GM19372 (cell line): ENCODE results near the gene STK11IP.

Experiments used
- ATAC-seq: cut with Tn5 transposase; IDR thresholded peaks from one replicate; pipeline ENCODE4 v1.9.1; 2021; ENCODE audit warnings: mild to moderate bottlenecking, low read depth, moderate library complexity; ENCODE audit not compliant: unreplicated experiment

STK11IP gene

DNA sequence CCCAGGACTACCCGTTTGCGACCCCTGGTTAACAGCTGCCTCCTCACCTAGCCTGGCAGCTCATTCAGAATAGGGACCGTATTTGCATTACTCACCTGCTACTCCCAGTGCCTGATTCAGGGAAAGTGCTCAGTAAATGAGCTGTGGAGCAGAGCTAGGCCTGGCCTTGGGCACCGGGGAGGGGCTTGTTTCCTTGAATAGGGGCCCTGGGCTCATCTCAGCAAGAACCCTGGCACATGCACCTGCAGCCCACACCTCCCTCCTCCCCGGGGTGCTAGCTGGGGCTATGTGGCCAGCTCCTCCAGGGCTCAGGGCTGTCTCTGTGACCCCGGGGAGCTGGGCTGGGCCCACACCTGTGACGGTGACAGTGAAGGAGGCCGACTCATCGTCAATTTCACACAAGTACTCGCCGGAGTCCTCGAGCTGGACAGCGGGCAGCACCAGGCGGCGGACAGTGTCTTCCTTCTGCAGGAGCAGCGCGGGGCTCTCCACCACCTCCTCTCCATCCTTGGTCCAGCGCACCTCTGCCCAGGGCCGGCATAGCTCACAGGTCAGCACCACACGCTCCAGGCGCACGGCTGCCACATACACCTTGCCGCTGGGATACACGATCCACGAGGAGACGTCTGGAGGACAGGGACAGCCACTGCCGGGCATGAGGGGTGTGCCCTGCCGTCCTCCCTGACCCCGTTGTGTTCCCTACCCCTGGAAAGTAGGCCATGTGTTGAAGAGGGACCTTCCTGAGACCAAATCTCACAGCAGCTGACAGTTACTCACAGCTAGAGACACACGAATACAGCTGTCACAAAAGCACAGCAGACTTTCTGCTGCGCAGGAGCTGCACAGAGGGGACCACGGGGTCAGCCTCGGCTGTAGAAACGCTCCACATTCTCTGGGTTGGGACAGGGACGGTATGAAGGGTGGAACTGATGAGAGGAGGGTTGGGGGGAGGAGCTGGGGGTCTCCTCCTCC lies 35.3 kb upstream of the STK11IP start:
- no peak for ATAC-seq

DNA sequence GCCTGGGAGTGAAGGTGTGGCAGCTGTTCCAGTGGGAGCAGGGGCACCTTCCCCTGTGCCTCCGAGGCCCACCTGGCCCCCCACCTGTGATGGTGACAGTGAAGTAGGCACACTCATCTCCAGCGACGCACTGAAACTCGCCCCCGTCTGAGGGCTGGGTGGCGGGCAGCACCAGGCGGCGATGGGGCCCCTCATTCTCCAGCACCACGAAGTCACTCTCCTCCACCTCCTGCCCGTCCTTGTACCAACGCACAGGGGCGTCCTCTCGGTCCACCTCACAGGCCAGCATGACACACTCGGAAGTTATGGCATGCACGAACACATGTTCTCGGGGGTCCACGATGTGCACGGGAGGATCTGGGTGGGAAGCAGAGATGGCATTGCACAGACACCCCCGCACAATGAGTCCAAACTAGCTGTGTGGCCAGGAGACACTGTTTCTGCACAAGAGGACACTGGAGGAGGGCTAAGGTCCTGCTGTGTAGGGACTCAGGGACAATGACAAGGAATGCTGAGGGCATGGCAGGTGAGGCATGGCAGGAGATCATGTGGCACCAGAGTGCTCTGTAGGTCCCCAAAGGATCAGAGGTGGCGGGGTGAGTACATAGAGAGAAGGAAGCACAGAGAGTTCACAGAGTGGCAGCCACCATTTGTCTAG lies 34.3 kb upstream of the STK11IP start:
- ATAC-seq, result no peak

DNA sequence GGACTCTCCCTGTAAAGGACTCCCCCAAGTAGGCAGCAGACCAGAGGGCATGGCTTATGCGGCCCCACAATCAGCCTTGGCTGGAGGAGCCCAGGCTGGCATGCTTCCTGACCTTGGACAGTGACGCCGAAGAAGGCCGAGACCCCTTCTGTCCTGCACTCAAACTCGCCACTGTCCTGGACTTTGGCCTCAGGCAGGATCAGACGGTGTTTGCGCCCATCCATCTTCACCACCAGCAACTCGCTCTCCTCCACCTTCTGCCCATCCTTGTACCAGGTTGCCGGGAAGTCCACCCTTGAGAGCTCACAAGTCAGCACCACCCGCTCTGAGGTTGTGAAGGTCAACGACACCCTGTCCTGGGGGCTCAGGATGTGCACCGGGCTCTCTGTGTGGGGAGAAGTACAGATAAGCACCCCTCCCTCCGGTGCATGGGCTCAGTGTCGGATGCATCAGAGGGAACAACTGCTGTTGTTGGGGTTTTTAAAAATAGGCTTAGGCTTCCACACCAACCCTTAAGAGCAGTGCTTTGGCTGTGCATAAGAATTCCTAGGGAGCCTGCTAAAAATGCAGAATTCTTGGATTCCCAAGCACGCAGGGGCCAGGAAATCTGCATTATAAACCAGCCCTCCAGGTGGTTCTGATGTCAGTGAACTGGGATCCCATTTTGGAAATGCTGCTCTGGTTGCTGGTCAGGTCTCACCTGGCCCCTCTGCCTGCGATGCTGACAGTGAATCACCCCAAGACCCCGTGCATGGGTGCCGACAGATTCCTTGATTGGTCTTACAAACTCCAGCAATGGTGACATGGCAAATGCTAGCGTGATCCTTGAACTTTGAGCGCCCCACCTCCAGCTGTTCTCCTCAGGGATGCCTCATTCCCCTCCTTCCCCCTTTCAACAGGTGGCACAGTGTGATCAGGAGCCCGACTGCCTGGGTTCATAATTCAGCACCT lies 32.3 kb upstream of the STK11IP start:
- no peak for ATAC-seq

DNA sequence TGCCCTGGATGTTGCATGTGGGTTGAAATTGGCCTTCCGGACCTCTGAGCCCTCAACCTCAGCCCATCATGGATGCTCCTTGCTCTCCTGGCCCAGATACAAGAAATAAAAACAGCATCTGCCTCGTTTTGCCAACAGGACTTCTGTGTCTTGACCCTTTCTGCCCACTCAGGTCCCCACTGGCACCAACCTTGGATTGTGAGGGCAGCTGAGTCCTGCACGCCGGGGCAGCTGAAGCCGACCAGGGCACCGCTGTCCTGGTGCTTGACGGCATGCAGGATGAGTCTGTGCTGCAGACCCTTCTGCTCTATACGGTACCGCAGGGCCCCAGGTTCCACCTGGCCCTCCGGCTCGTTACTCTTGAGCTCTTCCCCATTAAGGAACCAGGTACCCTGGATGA lies 31.0 kb upstream of the STK11IP start:
- no peak for ATAC-seq

DNA sequence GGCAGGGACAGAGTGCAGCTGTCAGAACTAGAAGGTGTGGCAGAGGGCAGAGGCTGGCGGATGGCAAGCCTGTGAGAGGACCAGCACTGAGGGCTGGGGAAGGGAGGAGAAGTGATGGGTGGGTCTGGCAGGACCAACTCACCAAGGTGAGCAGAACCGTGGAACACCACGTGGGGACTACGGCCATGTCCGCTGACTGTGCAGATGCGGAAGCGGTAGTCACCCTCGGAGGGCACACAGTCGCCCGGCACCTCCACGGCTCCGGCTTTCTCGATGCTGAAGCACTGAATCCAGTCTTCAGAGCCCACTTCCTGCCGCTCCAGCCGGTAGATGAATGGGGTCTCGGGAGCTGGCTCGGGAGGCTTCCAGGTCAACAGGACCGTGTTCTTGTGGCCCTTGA lies 30.5 kb upstream of the STK11IP start:
- no peak for ATAC-seq

DNA sequence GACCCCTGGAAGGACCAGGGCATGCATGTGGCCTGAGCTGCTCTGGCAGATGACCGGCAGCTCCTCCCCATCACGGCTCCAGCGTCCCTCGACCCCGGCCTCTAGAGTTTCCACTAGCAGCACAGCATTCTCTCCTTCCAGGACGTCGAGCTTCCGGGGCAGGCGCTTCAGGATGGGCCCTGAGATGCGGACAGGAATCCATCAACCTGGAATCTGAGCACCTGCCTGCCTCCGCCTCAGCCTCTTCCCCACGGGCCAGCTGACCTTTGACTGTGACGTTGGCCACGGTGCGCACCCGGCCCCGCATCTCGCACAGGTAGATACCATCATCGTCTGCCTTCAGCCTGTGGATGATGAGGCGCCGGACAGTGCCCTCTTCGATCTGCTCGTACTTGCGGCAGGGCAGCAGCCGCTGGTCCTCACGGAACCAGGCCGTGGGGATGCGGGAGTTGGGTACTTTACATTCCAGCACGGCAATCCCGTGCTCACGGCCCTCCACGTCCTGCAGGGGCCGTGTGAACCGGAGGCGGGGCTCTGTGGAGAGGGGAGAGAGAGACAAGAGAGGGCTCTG lies 29.8 kb upstream of the STK11IP start:
- ATAC-seq, result no peak

DNA sequence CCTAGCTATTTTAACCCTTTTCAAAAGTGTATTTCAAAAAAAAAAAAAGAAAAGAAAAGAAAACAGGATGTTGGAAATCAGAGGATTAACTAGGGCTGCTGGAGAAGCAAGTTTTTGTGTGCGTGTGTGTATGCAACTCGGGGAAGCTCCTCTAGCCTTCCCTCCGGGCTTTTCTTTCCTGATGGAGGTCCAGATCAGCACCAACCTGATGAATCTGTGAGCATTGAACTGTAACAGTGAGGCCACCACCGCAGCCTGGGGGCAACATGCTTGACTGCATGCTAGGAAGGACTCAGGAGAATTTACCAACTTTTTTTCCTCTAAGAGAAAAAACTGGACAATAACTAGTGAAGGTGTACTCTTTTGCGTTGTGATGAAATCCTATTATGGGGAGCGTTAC lies 28.6 kb upstream of the STK11IP start:
- ATAC-seq, result no peak

DNA sequence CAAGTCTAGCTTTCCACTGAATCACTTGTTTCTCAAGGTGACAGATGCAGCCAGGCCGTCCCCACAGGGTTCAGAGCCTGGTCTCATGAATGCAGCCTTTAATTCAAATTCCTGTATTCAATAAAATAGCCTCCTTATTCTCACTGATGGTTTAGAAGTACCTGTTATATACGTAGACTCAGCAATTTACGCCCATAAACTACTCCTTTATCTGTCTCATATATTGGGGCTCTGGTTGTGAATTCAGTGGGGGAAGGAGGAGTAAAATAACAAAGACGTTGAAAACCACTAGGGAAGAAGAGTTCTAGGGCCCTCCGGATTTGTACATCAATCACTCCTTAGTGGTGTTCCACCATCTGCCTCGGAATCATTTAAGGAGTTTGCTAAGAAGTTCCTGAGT lies 28.0 kb upstream of the STK11IP start:
- no peak for ATAC-seq

DNA sequence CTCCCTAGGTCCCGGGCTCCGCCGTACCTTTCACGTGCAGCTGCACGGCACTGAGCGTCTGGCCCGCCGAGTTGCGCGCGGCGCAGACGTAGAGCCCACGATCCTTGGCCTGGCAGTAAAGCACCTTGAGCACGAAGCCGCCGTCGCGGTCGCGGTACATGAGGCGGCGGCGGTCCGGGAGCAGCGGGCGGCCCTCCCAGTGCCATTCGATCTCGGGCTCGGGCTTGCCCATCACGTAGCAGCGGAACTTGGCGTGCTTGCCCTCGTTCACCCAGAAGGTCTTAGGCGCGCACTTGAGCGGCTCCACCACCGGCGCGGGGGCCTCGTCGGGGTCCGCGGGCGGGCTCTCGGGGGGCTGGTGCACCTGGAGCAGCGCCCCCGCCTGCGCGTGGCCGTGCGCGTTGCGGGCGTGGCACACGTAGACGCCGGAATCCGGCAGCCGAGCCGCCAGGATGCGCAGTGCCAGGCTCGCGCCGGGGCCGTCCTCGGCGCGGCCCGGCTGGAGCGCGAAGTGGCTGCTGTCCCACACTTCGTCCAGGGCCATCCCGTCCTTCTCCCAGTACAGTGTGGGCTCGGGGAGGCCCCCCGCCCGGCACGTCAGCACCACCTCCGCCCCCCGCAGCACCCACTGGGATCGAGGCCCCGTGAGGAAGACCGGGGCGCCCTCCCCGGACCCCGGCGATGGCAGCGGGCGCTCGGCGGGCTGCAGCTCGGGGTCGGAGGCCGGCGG lies 27.3 kb upstream of the STK11IP start:
- ATAC-seq, result no peak

DNA sequence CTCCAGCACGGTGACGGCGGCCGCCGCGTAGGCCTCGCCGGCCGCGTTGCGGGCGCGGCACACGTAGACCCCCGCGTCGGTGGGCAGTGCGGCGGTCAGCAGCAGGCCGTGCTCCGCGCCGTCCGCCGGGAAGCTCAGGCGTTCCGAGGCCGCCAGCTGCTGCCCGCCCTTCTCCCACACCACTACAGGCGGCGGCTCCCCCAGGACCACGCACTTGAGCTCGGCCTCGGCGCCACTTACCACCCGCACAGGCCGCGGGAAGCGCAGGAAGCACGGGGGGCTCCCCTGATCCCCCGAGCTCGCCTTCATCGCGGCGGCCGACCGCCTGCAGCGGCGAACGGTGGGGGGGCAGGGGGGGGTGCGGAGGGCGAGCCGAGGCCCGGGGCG lies 26.7 kb upstream of the STK11IP start:
- ATAC-seq, result no peak

DNA sequence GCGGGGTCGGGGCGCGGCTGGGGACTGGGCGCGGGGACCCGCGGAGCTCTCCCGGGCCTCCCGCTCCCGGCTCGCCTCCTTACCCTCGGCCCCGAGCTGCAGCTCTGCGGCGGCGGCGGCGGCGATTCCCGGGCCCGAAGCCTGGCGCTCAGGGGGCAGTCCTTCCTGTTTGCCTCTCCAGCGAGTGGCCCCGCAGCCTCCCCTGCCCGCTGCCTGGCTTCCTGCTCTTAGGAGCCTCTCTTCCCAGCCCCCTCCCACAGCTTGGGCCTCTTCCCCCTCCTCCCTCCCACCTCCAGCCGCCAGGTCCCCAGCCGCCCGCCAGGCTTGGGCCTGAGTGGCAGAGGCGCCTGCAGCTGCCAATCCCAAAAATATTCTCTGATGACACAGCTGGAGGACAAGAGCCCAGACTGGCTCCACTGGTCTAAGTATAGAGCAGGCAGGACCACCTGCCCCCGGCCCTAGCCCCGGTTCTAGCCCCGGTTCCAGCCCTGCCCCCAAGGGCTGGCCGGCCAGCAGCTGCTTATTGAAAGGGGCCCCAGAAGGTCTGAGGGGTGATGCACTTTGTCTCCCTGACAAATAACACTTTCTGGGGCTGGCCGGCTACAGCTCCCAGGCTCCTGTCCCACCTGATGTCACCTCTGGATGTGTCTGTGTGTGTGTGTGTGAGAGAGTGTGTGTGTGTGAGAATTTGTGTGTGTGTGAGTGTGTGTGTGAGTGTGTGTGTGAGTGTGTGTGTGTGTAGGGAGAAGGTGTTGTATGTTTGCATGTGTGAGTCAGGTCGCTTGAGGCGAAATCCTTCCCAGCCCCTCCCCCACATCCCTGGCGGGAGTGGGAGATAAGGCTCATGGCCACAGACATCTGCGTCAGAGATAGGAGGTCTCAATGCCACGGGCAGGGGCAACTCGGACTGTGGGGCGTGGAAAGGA lies 26.1 kb upstream of the STK11IP start, which contains the start of gene OBSL1:
Gene OBSL1 (minus strand): TSS at position 229 of the 926 bp plus-strand sequence. CDS start 307 bp downstream, outside the sequence.
- ATAC-seq, result no peak

DNA sequence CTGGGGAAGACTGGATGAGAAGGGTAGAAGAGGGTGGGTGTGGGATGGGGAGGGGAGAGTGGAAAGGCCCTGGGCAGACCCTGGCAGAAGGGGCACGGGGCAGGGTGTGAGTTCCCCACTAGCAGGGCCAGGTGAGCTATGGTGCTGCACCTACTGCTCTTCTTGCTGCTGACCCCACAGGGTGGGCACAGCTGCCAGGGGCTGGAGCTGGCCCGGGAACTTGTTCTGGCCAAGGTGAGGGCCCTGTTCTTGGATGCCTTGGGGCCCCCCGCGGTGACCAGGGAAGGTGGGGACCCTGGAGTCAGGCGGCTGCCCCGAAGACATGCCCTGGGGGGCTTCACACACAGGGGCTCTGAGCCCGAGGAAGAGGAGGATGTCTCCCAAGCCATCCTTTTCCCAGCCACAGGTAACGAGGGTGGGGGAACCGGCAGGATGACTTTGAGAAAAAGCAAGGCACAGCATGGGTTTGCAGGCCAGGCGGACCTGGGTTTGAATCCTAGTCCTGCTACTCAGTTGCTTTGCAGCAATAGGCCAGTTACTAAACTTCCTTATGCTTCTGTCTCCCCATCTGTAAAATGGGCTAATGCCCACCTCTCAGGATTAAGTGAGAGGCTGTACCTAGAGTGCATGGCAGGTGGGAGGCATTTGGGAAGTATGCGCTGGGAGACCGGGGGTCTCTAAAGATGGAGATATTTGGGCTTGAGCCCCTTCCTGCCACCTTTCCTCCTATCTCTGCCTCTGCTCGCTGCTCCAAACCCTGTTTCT lies 25.2 kb upstream of the STK11IP start, which contains the start of gene INHA:
Gene INHA (plus strand): TSS at position 74 of the 765 bp plus-strand sequence. CDS start 65 bp downstream, at position 139.
- no peak for ATAC-seq

DNA sequence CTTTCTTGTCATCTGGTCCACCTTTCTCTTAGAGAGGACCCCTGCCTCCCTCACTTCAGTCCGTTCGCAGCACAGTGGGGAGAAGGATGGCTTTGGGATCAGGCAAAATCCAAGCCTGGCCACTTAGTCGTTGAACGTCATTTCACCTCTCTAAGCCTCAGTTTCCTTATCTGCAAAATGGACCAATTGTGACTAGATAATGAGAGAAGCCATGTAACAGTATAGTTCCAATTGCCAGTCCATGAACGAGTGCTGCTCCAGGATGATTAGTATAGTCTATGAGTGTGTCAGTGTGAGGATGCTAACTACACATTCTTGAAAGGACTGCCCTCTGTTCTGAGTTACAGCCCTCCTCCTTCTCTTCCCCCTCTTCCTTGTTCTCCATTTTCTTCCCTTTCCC lies 24.5 kb upstream of the STK11IP start:
- ATAC-seq, result no peak

DNA sequence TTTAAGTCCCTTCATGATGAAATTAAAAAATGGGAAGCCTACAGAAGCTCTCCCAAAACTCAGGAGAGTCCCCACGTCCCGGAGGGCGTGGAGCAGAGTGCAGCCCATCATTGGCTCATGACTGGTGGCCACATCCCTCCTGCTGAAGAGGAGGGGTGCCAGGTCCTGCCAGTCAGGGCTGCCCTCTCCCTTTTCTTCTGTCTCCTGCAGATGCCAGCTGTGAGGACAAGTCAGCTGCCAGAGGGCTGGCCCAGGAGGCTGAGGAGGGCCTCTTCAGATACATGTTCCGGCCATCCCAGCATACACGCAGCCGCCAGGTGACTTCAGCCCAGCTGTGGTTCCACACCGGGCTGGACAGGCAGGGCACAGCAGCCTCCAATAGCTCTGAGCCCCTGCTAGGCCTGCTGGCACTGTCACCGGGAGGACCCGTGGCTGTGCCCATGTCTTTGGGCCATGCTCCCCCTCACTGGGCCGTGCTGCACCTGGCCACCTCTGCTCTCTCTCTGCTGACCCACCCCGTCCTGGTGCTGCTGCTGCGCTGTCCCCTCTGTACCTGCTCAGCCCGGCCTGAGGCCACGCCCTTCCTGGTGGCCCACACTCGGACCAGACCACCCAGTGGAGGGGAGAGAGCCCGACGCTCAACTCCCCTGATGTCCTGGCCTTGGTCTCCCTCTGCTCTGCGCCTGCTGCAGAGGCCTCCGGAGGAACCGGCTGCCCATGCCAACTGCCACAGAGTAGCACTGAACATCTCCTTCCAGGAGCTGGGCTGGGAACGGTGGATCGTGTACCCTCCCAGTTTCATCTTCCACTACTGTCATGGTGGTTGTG lies 23.0 kb upstream of the STK11IP start:
- ATAC-seq, result no peak

DNA sequence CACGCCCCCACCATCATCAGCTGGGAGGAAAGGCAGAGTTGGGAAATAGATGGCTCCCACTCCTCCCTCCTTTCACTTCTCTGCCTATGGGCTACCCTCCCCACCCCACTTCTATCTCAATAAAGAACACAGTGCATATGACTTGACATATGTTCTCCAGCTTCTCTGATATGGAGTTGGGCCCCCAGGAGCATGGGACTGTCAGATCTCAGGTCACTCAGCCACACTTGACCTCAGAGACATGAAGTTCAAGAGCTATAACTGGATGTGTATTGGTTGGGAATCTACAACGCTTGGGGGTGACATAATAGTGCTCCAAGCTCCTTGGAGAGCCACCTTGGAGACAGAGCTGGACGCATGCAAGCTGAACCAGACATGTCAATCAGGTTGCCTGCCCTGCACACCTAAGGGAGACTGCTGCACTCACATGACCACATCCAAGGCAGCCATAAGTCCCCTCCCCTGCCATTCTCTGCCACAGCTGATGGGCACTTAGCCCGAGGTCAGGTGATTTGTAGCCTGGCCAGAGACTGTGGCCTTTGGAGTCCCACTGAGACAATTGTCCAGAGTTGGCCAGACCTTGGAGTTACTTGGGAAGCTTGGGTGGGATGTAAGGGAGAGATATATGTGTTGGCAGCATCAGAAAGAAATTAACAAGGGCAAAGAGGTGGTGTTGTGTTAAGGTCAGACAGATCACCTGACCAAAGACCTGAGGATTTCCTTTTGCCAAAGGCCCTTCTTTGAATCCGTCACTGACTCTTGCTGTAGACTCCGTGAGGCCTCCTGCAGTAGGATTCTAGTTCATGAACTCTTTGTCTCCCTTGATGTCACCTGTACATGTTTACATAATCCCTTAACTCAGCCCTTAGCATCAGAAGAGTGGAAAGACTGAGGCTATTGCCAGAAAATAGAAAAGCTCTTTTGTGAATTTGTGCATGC lies 21.8 kb upstream of the STK11IP start:
- ATAC-seq, result no peak
